Stomach smooth muscle (tissue), 2 donors: ENCODE results near the gene HJV.
A peak's percentile ranks its signal among the peaks of the same experiment; 100 is the strongest.

Experiments
- H3K27ac ChIP-seq: one replicate; pipeline ENCODE4 v1.7.0; 2013; ENCODE audit warnings: mild to moderate bottlenecking, low read length, inconsistent platforms
- H3K27me3 ChIP-seq, 2 donors: one replicate each; pipeline ENCODE4 v1.7.0; 2013; ENCODE audit warnings: low read length in 2 of 2; ENCODE audit not compliant: insufficient read depth in 2 of 2, control insufficient read depth in 1 of 2
- H3K36me3 ChIP-seq, 2 donors: one replicate each; pipeline ENCODE4 v1.7.0; 2013; ENCODE audit warnings: low read length in 2 of 2; ENCODE audit not compliant: control insufficient read depth in 2 of 2, insufficient read depth in 2 of 2
- H3K4me1 ChIP-seq: one replicate; pipeline ENCODE4 v1.7.0; 2013; ENCODE audit warnings: low read length; ENCODE audit not compliant: control insufficient read depth, insufficient read depth
- H3K4me3 ChIP-seq, 2 donors: one replicate each; pipeline ENCODE4 v1.7.0; 2013; ENCODE audit warnings: low read length in 2 of 2
- H3K9ac ChIP-seq, 2 donors: one replicate each; pipeline ENCODE4 v1.7.0; 2013; ENCODE audit warnings: low read length in 2 of 2, mild to moderate bottlenecking in 1 of 2
- H3K9me3 ChIP-seq, 2 donors: one replicate each; pipeline ENCODE4 v1.7.0; 2013; ENCODE audit warnings: low read length in 2 of 2; ENCODE audit not compliant: control insufficient read depth in 2 of 2
- donor health status: healthy.
- donor health status: Pancreatic carcinoma.

Gene HJV

GRCh38 chr1:145997718-145998023 is 23.9 kb downstream of the HJV start:
- peak overlapping the region; percentile 74 to 99 for H3K4me3 ChIP-seq
- no peaks in the 10 kb centered on the region for H3K27me3 ChIP-seq
- peaks cover 23 to 33% of the 10 kb centered on the region in 2 donors for H3K36me3 ChIP-seq
- peak overlapping the region; percentile 90 to 98 for H3K9ac ChIP-seq
- H3K4me1 ChIP-seq, result peaks cover 31% of the 10 kb centered on the region
- no peaks in the 10 kb centered on the region for H3K9me3 ChIP-seq
- H3K27ac ChIP-seq, result peak overlapping the region; percentile 98

DNA sequence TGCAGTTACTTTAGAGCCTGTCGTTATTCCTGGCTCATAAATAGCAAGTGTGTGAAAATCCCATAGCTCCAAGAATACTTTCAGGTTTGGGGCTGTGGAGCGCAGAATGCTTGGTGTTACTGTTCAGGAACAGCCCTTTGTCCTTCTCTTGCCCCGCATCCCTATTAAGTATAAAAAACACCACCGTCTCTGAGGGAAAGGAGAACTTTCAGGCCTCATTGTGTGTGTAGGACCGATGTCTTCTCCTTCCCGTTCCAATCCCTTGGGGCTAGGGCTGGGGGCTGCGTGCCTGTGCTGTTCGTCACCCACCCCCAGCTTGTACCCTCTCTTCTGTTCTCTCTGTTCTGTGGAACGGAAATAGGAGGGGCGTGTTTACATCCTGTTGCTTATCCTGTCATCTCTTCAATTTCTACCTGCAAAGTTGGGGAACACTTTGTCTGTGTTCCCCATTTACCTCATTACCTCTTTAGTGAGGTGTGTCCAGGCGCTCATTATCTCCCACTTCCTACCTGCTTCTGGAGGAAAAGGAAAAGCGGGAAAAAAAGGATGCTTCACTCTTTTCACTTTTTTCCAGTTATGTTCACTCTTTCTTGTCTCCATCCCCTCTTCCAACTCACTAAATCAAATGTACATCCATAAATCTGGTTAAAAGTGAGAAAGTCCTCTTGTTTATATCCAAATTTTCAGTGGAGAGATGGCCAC is 24.4 kb downstream of the HJV start:
- Histone ChIP-seq H3K4me1 (peaks cover 36% of the 10 kb centered on the region), H3K9me3 (no peaks in the 10 kb centered on the region), H3K9ac (peak overlapping the region; percentile 90 to 98), H3K27me3 (no peaks in the 10 kb centered on the region), H3K27ac (peak overlapping the region; percentile 98), H3K4me3 (peak overlapping the region; percentile 74 to 99), H3K36me3 (peaks cover 27 to 38% of the 10 kb centered on the region in 2 donors)

DNA sequence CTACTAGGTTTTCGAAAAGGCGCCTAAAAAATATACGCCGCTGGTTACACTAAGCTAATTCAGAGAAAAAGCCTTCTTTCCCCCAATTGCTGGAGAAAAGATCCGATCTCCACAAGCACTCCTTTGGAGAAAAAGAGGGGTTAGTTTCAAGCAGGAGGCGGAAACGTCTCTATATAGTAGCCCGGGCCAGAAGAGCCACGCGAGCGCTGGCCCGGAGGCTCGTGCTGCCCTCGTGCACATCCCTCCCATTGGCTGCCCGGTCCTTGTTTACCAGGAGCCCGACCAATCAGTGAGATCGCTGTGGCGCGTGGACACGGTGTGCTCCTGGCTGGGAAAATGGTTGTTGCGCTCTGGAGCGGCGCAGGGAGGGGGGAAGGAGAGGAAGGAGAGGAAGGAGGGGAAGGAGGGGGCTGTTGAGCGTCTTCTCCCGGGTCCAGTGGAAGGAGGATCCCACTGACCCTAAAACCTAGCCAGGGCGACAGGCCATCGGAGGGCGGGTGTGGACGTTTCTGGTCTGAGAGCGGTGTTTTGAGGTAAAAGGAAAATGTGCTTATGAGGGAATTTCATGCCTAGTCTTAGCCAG is 25.0 kb downstream of the HJV start, which contains the start of gene TXNIP:
Gene TXNIP (minus strand): TSS at position 147 of the 583 bp plus-strand sequence. CDS start 313 bp downstream, outside the sequence.
- H3K9ac ChIP-seq, result peak within 1 kb of the TSS; percentile 99 to 100
- no peaks in the 10 kb centered on the region for H3K9me3 ChIP-seq
- H3K27me3 ChIP-seq, result no peaks in the 10 kb centered on the region
- H3K27ac ChIP-seq, result peak within 1 kb of the TSS; percentile 98
- H3K36me3 ChIP-seq, result peaks cover 27 to 40% of the 10 kb centered on the region in 2 donors
- peak within 1 kb of the TSS; percentile 92 to 99 for H3K4me3 ChIP-seq
- H3K4me1 ChIP-seq, result peaks cover 36% of the 10 kb centered on the region

GRCh38 chr1:145995964-145996432 is 25.5 kb downstream of the HJV start:
- H3K4me1 ChIP-seq, result peaks cover 36% of the 10 kb centered on the region
- peak overlapping the region; percentile 98 for H3K27ac ChIP-seq
- H3K9ac ChIP-seq, result peak overlapping the region; percentile 99 to 100
- peak overlapping the region; percentile 92 to 99 for H3K4me3 ChIP-seq
- H3K36me3 ChIP-seq, result peaks cover 27 to 40% of the 10 kb centered on the region in 2 donors
- no peaks in the 10 kb centered on the region for H3K9me3 ChIP-seq
- no peaks in the 10 kb centered on the region for H3K27me3 ChIP-seq

GRCh38 chr1:145995148-145995881 is 26.2 kb downstream of the HJV start:
- Histone ChIP-seq H3K27ac (peak overlapping the region; percentile 98), H3K27me3 (no peaks in the 10 kb centered on the region), H3K4me1 (peaks cover 36% of the 10 kb centered on the region), H3K4me3 (peak overlapping the region; percentile 92 to 99), H3K36me3 (peaks cover 27 to 40% of the 10 kb centered on the region in 2 donors), H3K9me3 (no peaks in the 10 kb centered on the region), H3K9ac (peak overlapping the region; percentile 99 to 100)

GRCh38 chr1:145994391-145995120 is 27.0 kb downstream of the HJV start:
- H3K9ac ChIP-seq, result peak overlapping the region; percentile 99 to 100
- no peaks in the 10 kb centered on the region for H3K27me3 ChIP-seq
- H3K4me3 ChIP-seq, result peak overlapping the region; percentile 92 to 99
- H3K27ac ChIP-seq, result peak overlapping the region; percentile 98
- peaks cover 30% of the 10 kb centered on the region for H3K4me1 ChIP-seq
- H3K9me3 ChIP-seq, result no peaks in the 10 kb centered on the region
- H3K36me3 ChIP-seq, result peaks cover 27 to 40% of the 10 kb centered on the region in 2 donors

- H3K9ac ChIP-seq, result peak overlapping the region; percentile 99 to 100
- peaks cover 23% of the 10 kb centered on the region for H3K4me1 ChIP-seq
- peak overlapping the region; percentile 98 for H3K27ac ChIP-seq
Measured at GRCh38 chr1:145993618-145994390, 27.7 kb downstream of the HJV start.

DNA sequence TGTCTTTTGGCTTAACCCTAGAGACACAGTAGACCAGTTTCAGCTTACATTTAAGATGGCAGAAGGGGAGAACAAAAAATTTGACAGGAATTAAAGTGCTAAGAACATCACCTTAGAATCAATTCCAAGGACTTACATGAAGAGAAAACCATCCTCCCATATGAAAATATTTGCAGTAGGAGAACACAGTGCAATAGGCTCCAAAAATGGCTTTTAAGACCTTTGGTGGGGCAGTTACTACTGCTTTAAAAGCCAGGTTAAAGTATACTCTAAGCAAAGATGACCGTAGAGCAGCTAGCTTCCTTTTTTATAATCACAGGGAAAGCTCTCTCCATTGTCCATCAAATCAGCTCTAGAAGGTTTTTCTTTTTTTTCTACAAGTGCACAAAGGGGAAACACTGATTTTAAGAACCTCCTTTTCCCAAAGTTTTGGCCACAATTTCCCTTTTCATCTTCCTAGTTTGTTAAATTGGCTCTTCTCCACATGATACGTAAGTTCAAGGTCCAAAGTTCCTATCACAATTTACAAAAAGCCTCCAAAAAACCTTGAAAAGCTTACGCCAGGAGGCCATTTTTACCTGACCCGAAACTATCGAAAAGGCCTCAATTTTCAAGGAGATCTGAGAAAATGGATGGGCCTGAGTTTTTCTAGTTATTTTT is 28.4 kb downstream of the HJV start:
- Histone ChIP-seq H3K4me1 (peaks cover 18% of the 10 kb centered on the region), H3K9ac (peak overlapping the region in 1 of 2 donors; percentile 99), H3K9me3 (no peaks in the 10 kb centered on the region), H3K36me3 (peaks cover 27 to 40% of the 10 kb centered on the region in 2 donors), H3K27ac (peak overlapping the region; percentile 98), H3K27me3 (no peaks in the 10 kb centered on the region), H3K4me3 (peak overlapping the region; percentile 92 to 99)

More at GRCh38 chr1:145993618-145994390, 27.7 kb downstream of the HJV start:
- Histone ChIP-seq H3K36me3 (peaks cover 27 to 40% of the 10 kb centered on the region in 2 donors), H3K27me3 (no peaks in the 10 kb centered on the region), H3K9me3 (no peaks in the 10 kb centered on the region), H3K4me3 (peak overlapping the region; percentile 92 to 99)

- Histone ChIP-seq H3K4me1 (peaks cover 12% of the 10 kb centered on the region), H3K27ac (peak overlapping the region; percentile 98), H3K36me3 (peaks cover 27 to 40% of the 10 kb centered on the region in 2 donors), H3K9me3 (no peaks in the 10 kb centered on the region), H3K27me3 (no peaks in the 10 kb centered on the region), H3K4me3 (peak overlapping the region; percentile 92 to 99), H3K9ac (peak overlapping the region; percentile 52 to 99)
Measured at GRCh38 chr1:145992502-145992936, 29.0 kb downstream of the HJV start.
